Ascending aorta (tissue), 2 donors: ENCODE data around the gene SCAMP5. TPM values are rescaled to one million over a fixed set of nuclear protein-coding genes. Genes with fewer than 3 reads are reported as not detected.
A peak's percentile ranks its signal among the peaks of the same experiment; 100 is the strongest.

Source experiments
- DNase-seq, 2 donors: peaks; one replicate each; pipeline ENCODE4 v3.0.0-alpha.2; 2019; ENCODE audit warnings: low spot score in 2 of 2
- H3K27ac ChIP-seq, 2 donors: fragments of 200-600 bp; sonication (generic); one replicate each; pipeline ENCODE4 v1.5.1; 2016 to 2017; ENCODE audit warnings: mild to moderate bottlenecking in 1 of 2
- H3K27me3 ChIP-seq: fragments of 200-600 bp; sonication (generic); one replicate; pipeline ENCODE4 v1.5.1; 2017
- H3K36me3 ChIP-seq, 2 donors: fragments of 200-600 bp; sonication (generic); one replicate each; pipeline ENCODE4 v1.5.1; 2016
- H3K4me1 ChIP-seq, 2 donors: fragments of 200-600 bp; sonication (generic); one replicate each; pipeline ENCODE4 v1.5.1; 2016 to 2017; ENCODE audit warnings: mild to moderate bottlenecking in 1 of 2
- H3K4me3 ChIP-seq, 2 donors: fragments of 200-600 bp; sonication (generic); one replicate each; pipeline ENCODE4 v1.5.1; 2016 to 2017; ENCODE audit warnings: mild to moderate bottlenecking in 1 of 2
- H3K9me3 ChIP-seq, 2 donors: fragments of 200-600 bp; sonication (generic); one replicate each; pipeline ENCODE4 v1.5.1; 2016
- CTCF ChIP-seq, 3 experiments: fragments of 200-600 bp in 2 of 3; fragments of 450-650 bp in 1 of 3; sonication (generic) in 2 of 3; IDR thresholded peaks; one replicate each; pipeline ENCODE4 v1.5.1; 2016 to 2019; ENCODE audit warnings: antibody characterized with exemption in 3 of 3, mild to moderate bottlenecking in 1 of 3, moderate library complexity in 1 of 3
- intact Hi-C: fragments of 100-400 bp; cut with DNase I; formaldehyde crosslinking; loops from one replicate; pipeline ENCODE4 v1.15.1; 2023
- total RNA-seq: library from RNA; depleted of rRNA; stranded (reverse); fragments of >200 nt; gene quantifications from one replicate; pipeline ENCODE4 v1.1.0, GENCODE V29; 2016

The SCAMP5 gene
- total RNA-seq, 1 donor from 2014 or later: 0.43 TPM

GRCh38 chr15:75030424-75030823 lies 35.1 kb downstream of the SCAMP5 start:
- peak overlapping the region; percentile 84 to 90 for H3K27ac ChIP-seq
- intact Hi-C loops: no loop called here
- TF ChIP-seq CTCF (IDR thresholded peaks at IDR 0.05): no peak

GRCh38 chr15:75031848-75032247 lies 36.5 kb downstream of the SCAMP5 start:
- DNase-seq: no peak
- Histone ChIP-seq H3K4me1 (peaks cover 15 to 24% of the 10 kb centered on the region in 2 donors), H3K27ac (peak overlapping the region in 1 of 2 donors; percentile 11), H3K4me3 (no peak overlapping the region), H3K9me3 (no peaks in the 10 kb centered on the region), H3K27me3 (no peaks in the 10 kb centered on the region), H3K36me3 (no peaks in the 10 kb centered on the region)
- no peak for TF ChIP-seq CTCF (IDR thresholded peaks at IDR 0.05)
- intact Hi-C loops: no loop called here

More at GRCh38 chr15:75030424-75030823, 35.1 kb downstream of the SCAMP5 start:
- H3K27me3 ChIP-seq: no peaks in the 10 kb centered on the region
- H3K4me1 ChIP-seq: peaks cover 15 to 24% of the 10 kb centered on the region in 2 donors
- H3K4me3 ChIP-seq: no peak overlapping the region
- peaks cover 0 to 5% of the 10 kb centered on the region in 2 donors for H3K36me3 ChIP-seq
- no peak for DNase-seq
- H3K9me3 ChIP-seq: no peaks in the 10 kb centered on the region

DNA sequence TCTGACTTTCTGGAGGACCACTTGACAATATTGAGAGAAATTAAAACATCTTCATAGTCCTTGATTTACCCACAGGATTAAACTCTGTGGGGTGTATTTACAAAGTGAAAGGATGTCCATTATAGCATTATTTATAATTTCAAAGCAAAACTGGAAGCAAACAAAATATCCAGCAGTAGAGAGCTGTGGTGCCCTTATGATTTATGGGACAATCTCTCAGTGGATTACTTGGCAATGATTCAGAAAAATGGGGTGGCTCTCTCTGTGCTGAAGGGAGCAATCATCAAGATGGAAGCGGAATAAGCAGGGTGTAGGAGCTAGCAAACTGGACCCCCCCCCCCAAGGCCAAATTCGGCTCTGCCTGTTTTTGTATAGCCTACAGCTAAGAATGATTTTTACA lies 37.0 kb downstream of the SCAMP5 start:
- Histone ChIP-seq H3K4me1 (peaks cover 15 to 24% of the 10 kb centered on the region in 2 donors), H3K9me3 (no peaks in the 10 kb centered on the region), H3K27me3 (no peaks in the 10 kb centered on the region), H3K36me3 (no peaks in the 10 kb centered on the region), H3K4me3 (no peak overlapping the region), H3K27ac (peak overlapping the region in 1 of 2 donors; percentile 11)
- intact Hi-C loops: no loop called here
- no peak for TF ChIP-seq CTCF (IDR thresholded peaks at IDR 0.05)
- DNase-seq: no peak

DNA sequence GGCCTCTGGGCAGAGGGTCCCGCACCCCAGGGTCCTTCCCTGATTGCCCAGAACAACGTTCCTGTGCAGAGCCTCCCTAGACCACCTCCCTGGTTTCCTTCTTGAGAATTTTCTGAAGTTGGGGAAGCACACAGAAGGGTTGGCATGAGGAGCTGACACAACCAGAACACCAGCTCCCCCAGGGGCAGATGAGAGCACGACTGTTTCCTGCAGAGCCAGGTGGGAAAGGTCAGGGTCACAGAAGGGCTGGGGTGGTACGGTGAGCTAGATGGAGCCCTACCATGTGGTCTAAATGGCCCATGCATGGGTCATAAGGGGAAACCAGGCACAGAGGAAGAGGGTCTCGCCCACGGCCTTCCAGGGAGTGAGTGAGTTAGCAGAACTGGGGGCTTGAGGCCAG lies 38.4 kb downstream of the SCAMP5 start:
- H3K4me1 ChIP-seq: peaks cover 11 to 21% of the 10 kb centered on the region in 2 donors
- H3K36me3 ChIP-seq: no peaks in the 10 kb centered on the region
- H3K4me3 ChIP-seq: no peak overlapping the region
- H3K9me3 ChIP-seq: no peaks in the 10 kb centered on the region
- no peaks in the 10 kb centered on the region for H3K27me3 ChIP-seq
- intact Hi-C loops: no loop called here
- H3K27ac ChIP-seq: no peak overlapping the region
- TF ChIP-seq CTCF (IDR thresholded peaks at IDR 0.05): no peak
- no peak for DNase-seq

DNA sequence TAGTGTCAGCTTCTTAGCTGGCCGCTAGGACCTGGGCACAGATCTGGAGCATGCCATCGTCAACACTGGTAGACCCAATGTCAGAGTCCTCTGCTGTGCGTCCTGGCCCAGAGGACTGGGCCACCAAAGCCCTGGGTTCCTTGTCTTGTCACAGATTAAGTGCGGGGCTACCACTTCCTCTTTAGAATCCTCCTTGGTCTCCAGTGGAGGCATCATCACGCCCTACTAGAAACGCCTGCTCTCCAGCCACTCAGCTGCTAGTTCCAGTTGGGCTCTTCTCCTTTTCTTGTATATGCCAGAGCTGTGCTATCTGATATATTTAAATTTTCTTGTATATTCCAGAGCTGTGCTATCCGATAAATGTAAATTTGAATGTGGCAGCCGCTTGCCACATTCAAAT lies 39.3 kb downstream of the SCAMP5 start:
- Histone ChIP-seq H3K27ac (no peak overlapping the region), H3K27me3 (no peaks in the 10 kb centered on the region), H3K36me3 (no peaks in the 10 kb centered on the region), H3K4me1 (peaks cover 7 to 15% of the 10 kb centered on the region in 2 donors), H3K9me3 (no peaks in the 10 kb centered on the region), H3K4me3 (no peak overlapping the region)
- DNase-seq: no peak
- intact Hi-C loops: no loop called here
- TF ChIP-seq CTCF (IDR thresholded peaks at IDR 0.05): no peak

DNA sequence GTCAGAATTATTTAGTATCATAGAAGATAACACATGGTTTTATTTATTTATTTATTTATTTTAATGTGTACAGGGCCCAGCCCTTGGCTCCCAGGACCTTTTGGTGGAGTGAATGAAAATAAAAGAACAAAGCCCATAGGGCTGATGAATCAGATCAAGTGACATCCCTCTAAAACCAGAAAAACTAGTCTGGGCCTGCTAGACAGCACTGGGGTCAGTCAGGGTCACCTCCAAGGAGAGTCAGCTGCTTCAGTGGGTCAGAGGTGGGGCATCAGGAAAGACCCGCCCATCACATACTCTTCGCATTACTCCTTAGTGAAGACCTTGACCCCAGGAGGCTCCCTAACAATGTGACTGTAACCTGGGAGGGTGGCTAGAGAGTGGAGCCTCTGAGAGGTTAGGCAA lies 40.9 kb downstream of the SCAMP5 start:
- TF ChIP-seq CTCF (IDR thresholded peaks at IDR 0.05): no peak

More for the DNA sequence above, 40.9 kb downstream of the SCAMP5 start:
- Histone ChIP-seq H3K36me3 (no peaks in the 10 kb centered on the region), H3K27me3 (no peaks in the 10 kb centered on the region), H3K9me3 (no peaks in the 10 kb centered on the region), H3K4me1 (peaks cover 3 to 5% of the 10 kb centered on the region in 2 donors), H3K27ac (no peak overlapping the region), H3K4me3 (no peak overlapping the region)
- intact Hi-C loops: no loop called here
- no peak for DNase-seq
